NCI-H524 (cell line): ENCODE results near the gene SGCB.

Experiments
- DNase-seq, 2 experiments: peaks; one replicate each; lab custom pipeline; 2025; lab: John Stamatoyannopoulos, UW

Gene SGCB

GRCh38 chr4:52019936-52020657, 18.0 kb downstream of the SGCB start, which contains the start of gene LRRC66:
TSS of gene LRRC66 (minus strand) at chr4:52020363. CDS start at chr4:52017613, 2,750 bp downstream.
- no peak for DNase-seq

GRCh38 chr4:52017814-52018213, 20.3 kb downstream of the SGCB start:
- DNase-seq: no peak

- no peak for DNase-seq
These were observed 21.1 kb downstream of the SGCB start for GRCh38 chr4:52016981-52017380.

GRCh38 chr4:52015366-52015765, 22.7 kb downstream of the SGCB start:
- DNase-seq: peak; percentile 2 to 64

- no peak for DNase-seq
These were observed 23.2 kb downstream of the SGCB start for GRCh38 chr4:52014903-52015302.

- DNase-seq: no peak
These were observed 25.4 kb downstream of the SGCB start for GRCh38 chr4:52012651-52013050.

GRCh38 chr4:52010986-52011385, 27.1 kb downstream of the SGCB start:
- DNase-seq: no peak

GRCh38 chr4:52006887-52007286, 31.2 kb downstream of the SGCB start:
- no peak for DNase-seq

GRCh38 chr4:52005604-52006273, 32.4 kb downstream of the SGCB start:
- no peak for DNase-seq

GRCh38 chr4:52004414-52004813, 33.7 kb downstream of the SGCB start:
- no peak for DNase-seq

- no peak for DNase-seq
These were observed 36.5 kb downstream of the SGCB start for GRCh38 chr4:52001616-52002015.

GRCh38 chr4:51999250-51999649, 38.8 kb downstream of the SGCB start:
- DNase-seq: no peak

- peak in 1 of 2 experiments; percentile 10 for DNase-seq
These were observed 39.3 kb downstream of the SGCB start for GRCh38 chr4:51998837-51999236.

GRCh38 chr4:51997647-51998046, 40.5 kb downstream of the SGCB start:
- no peak for DNase-seq

- no peak for DNase-seq
These were observed 42.4 kb downstream of the SGCB start for GRCh38 chr4:51995647-51996220.
